ENCODE measurements around the gene NUP98.

Gene NUP98

GRCh38 chr11:3797329-3798090, at the start of gene NUP98:
TSS of gene NUP98 (minus strand) at chr11:3797554. CDS start at chr11:3782117, 15,437 bp downstream.
- peak; percentile 100 for DNase-seq

- DNase-seq, result no peak
These were observed 48.3 kb upstream of the NUP98 start for GRCh38 chr11:3845670-3846069.

GRCh38 chr11:3845246-3845645, 47.9 kb upstream of the NUP98 start:
- no peak for DNase-seq

- no peak for DNase-seq
These were observed 46.0 kb upstream of the NUP98 start for GRCh38 chr11:3843326-3843725.

GRCh38 chr11:3841426-3842350, 44.3 kb upstream of the NUP98 start:
- peak; percentile 95 to 97 for DNase-seq

GRCh38 chr11:3840870-3841425, 43.6 kb upstream of the NUP98 start, which contains the start of gene RHOG:
TSS of gene RHOG (minus strand) at chr11:3840959. CDS start at chr11:3828138, 12,821 bp downstream.
- no peak for DNase-seq

- peak in 1 of 2 donors; percentile 37 for DNase-seq
These were observed 42.9 kb upstream of the NUP98 start for GRCh38 chr11:3840004-3840869.

GRCh38 chr11:3838504-3838903, 41.1 kb upstream of the NUP98 start:
- DNase-seq, result no peak

- DNase-seq, result peak in 1 of 2 donors; percentile 67
These were observed 40.4 kb upstream of the NUP98 start for GRCh38 chr11:3837793-3838192.

- DNase-seq, result peak; percentile 57 to 61
These were observed 39.5 kb upstream of the NUP98 start for GRCh38 chr11:3836903-3837302.

GRCh38 chr11:3835751-3836150, 38.4 kb upstream of the NUP98 start:
- no peak for DNase-seq

- DNase-seq, result peak in 1 of 2 donors; percentile 49
These were observed 37.5 kb upstream of the NUP98 start for GRCh38 chr11:3834664-3835461.

- no peak for DNase-seq
These were observed 37.0 kb upstream of the NUP98 start for GRCh38 chr11:3834349-3834663.

GRCh38 chr11:3833449-3833848, 36.1 kb upstream of the NUP98 start:
- DNase-seq, result no peak

GRCh38 chr11:3832816-3833215, 35.5 kb upstream of the NUP98 start:
- DNase-seq, result no peak

- DNase-seq, result no peak
These were observed 34.3 kb upstream of the NUP98 start for GRCh38 chr11:3831378-3832239.

GRCh38 chr11:3830730-3831129, 33.4 kb upstream of the NUP98 start:
- DNase-seq, result no peak

- no peak for DNase-seq
These were observed 32.7 kb upstream of the NUP98 start for GRCh38 chr11:3830088-3830487.

- no peak for DNase-seq
These were observed 30.3 kb upstream of the NUP98 start for GRCh38 chr11:3827434-3828186.

- no peak for DNase-seq
These were observed 29.4 kb upstream of the NUP98 start for GRCh38 chr11:3826721-3827120.
